Measurements from ENCODE around the gene SPINK9. TPM values are rescaled to one million over a fixed set of nuclear protein-coding genes. Genes with fewer than 3 reads are reported as not detected.
"Not testable (repeated sequence)": the region's sequence is repeated elsewhere in the genome, so short reads cannot be mapped to it uniquely, and the experiment has no call there.

SPINK9 gene
- total RNA-seq, 1 donor from 2014 or later, result not detected

DNA sequence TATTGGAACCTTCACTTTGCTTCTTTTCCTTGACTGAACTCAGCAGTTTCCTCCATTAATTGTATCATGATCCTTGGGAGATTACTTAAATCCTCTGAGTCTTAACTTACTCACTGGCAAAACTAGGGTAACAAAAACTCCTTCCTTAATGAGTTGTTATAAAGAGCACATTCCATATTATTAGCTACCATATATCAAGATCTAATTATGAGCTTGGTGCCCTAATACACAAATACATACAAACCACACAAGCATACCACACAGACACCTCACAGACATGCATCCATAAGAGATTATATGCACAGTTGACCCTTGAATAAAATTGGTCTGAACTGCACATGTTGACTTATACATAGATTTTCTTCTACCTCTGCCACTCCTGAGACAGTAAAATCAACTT is 25.6 kb upstream of the SPINK9 start:
- no peak overlapping the region for H3K4me3 Mint-ChIP-seq
- no peaks in the 10 kb centered on the region for H3K27me3 Mint-ChIP-seq
- H3K36me3 Mint-ChIP-seq (ENCODE audit: low read depth), result no peaks in the 10 kb centered on the region
- intact Hi-C loops (cut with micrococcal nuclease), result no loop called here
- H3K27ac Mint-ChIP-seq, result no peak overlapping the region
- POLR2A ChIA-PET, result no interaction called here
- H3K4me1 Mint-ChIP-seq, result no peaks in the 10 kb centered on the region
- CTCF ChIA-PET, result no interaction called here
- H3K9me3 Mint-ChIP-seq, result peaks cover 11% of the 10 kb centered on the region
- no peak for TF ChIP-seq CTCF (IDR thresholded peaks at IDR 0.05)
- no peak for ATAC-seq (ENCODE audit: low read depth)
- no peak for DNase-seq

DNA sequence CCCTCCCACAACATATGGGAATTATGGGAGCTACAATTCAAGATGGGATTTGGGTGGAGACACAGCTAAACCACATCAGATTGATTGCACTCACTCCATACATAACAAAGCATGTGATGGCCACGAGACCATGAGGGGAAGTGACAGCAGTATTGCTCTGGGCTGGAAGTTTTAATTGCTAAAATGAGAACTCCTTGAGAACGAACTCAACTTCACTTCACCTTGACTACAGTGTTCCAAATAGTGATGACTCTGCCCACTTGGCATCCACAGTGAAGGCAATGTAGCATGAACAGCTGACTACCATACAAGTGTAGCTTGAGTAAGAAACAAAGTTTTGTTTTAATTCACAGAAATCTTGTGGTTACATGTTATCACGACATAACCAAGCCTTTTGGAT is 23.9 kb upstream of the SPINK9 start:
- ATAC-seq (ENCODE audit: low read depth) (no peak), DNase-seq (no peak)
- H3K36me3 Mint-ChIP-seq (ENCODE audit: low read depth), result no peaks in the 10 kb centered on the region
- H3K27ac Mint-ChIP-seq, result no peak overlapping the region
- intact Hi-C loops (cut with micrococcal nuclease), result no loop called here
- H3K27me3 Mint-ChIP-seq, result no peaks in the 10 kb centered on the region
- POLR2A ChIA-PET, result no interaction called here
- H3K9me3 Mint-ChIP-seq, result peaks cover 11% of the 10 kb centered on the region
- H3K4me1 Mint-ChIP-seq, result no peaks in the 10 kb centered on the region
- no peak overlapping the region for H3K4me3 Mint-ChIP-seq
- no peak for TF ChIP-seq CTCF (IDR thresholded peaks at IDR 0.05)
- CTCF ChIA-PET, result no interaction called here

DNA sequence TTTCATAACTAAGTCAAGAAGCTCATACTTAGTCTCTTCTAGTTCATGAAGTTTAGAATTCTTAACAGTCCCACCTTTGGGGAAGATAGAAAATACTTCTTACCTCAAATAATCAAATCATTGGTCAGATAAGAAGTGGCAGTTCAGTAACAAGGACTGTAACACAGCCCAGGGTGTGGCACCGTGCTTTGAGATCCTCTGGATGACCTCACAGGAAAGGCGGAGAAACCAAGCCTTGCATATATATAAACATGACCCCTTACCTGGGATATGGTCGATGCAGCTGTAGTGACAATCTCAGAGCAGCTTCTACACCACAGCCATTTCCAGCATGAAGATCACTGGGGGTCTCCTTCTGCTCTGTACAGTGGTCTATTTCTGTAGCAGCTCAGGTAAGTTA is 23.2 kb upstream of the SPINK9 start, which contains the start of gene SPINK7:
Gene SPINK7 (plus strand): TSS at position 271 of the 400 bp plus-strand sequence. CDS start 61 bp downstream, at position 332.
- Mint-ChIP-seq H3K27me3 (no peaks in the 10 kb centered on the region), H3K9me3 (peaks cover 11% of the 10 kb centered on the region), H3K36me3 (ENCODE audit: low read depth) (no peaks in the 10 kb centered on the region), H3K4me1 (no peaks in the 10 kb centered on the region), H3K27ac (no peak within 1 kb of the TSS), H3K4me3 (no peak within 1 kb of the TSS)
- no peak for ATAC-seq (ENCODE audit: low read depth)
- no peak for TF ChIP-seq CTCF (IDR thresholded peaks at IDR 0.05)
- no peak for DNase-seq
- ChIA-PET POLR2A (no interaction called here), CTCF (no interaction called here)
- intact Hi-C loops (cut with micrococcal nuclease), result no loop called here

DNA sequence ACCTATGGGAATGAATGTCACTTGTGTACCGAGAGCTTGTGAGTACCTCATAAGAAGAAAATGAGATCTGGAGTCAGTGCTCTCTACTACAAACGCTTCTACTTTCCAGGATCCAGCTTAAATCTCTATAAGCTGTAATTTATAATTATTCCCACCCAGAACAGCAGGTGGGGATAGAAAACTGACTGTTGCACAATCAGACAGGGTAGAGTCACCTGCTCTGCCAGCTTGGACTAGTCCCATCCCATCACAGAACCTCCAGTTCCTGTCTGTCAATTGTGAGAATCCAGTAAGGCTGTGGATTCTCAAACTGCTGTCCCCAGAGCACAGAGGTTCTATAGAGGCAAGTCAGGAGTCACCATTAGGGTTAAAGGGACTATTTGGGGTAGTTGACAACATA is 21.2 kb upstream of the SPINK9 start:
- H3K27ac Mint-ChIP-seq, result no peak overlapping the region
- no peak overlapping the region for H3K4me3 Mint-ChIP-seq
- POLR2A ChIA-PET, result no interaction called here
- H3K4me1 Mint-ChIP-seq, result no peaks in the 10 kb centered on the region
- intact Hi-C loops (cut with micrococcal nuclease), result no loop called here
- DNase-seq (no peak), ATAC-seq (ENCODE audit: low read depth) (no peak)
- peaks cover 5% of the 10 kb centered on the region for H3K9me3 Mint-ChIP-seq
- no peaks in the 10 kb centered on the region for H3K36me3 Mint-ChIP-seq (ENCODE audit: low read depth)
- no peaks in the 10 kb centered on the region for H3K27me3 Mint-ChIP-seq
- no peak for TF ChIP-seq CTCF (IDR thresholded peaks at IDR 0.05)
- CTCF ChIA-PET, result no interaction called here

DNA sequence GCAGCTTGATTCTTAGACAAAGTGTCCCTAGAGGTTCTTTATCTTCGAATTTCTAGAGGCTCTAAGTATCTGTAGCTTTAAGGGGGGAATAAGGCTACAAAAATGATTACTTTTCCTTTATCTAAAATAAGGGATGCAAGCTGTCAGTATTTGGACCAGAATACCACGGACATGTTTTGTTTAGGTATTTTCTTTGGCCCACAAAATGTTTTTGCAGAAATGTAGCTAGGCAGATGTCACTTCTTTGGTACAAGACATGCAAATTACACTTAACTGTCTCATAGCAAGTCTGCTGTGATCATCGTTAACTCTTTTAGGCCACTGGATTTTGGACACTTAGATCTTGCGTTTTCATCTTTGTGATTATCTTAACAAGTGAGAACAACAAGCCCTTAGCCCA is 20.6 kb upstream of the SPINK9 start:
- DNase-seq, result no peak
- intact Hi-C loops (cut with micrococcal nuclease), result no loop called here
- POLR2A ChIA-PET, result no interaction called here
- no peak overlapping the region for H3K27ac Mint-ChIP-seq
- CTCF ChIA-PET, result no interaction called here
- peaks cover 3% of the 10 kb centered on the region for H3K27me3 Mint-ChIP-seq
- peaks cover 1% of the 10 kb centered on the region for H3K9me3 Mint-ChIP-seq
- no peak overlapping the region for H3K4me3 Mint-ChIP-seq
- no peak for TF ChIP-seq CTCF (IDR thresholded peaks at IDR 0.05)
- H3K36me3 Mint-ChIP-seq (ENCODE audit: low read depth), result no peaks in the 10 kb centered on the region
- no peaks in the 10 kb centered on the region for H3K4me1 Mint-ChIP-seq
- ATAC-seq (ENCODE audit: low read depth), result no peak

GRCh38 chr5:148320011-148320963 is 15.1 kb upstream of the SPINK9 start:
- DNase-seq; intact Hi-C loops (cut with micrococcal nuclease); H3K9me3 Mint-ChIP-seq; H3K27ac Mint-ChIP-seq; H3K4me1 Mint-ChIP-seq; ATAC-seq (ENCODE audit: low read depth); H3K36me3 Mint-ChIP-seq (ENCODE audit: low read depth); H3K27me3 Mint-ChIP-seq; POLR2A ChIA-PET; CTCF ChIA-PET: not testable (repeated sequence)
- peak overlapping the region; percentile 73 for H3K4me3 Mint-ChIP-seq

Data from activated B cell treated with CpG ODN at 0.5 μM for 24 hours (primary cell).